Ovary (tissue), 3 donors: ENCODE results near the gene STX5.
"Not testable (repeated sequence)": the region's sequence is repeated elsewhere in the genome, so short reads cannot be mapped to it uniquely, and the experiment has no call there.

Source experiments
- CTCF ChIP-seq, 3 donors: fragments of 450-650 bp in 2 of 3; fragments of 200-600 bp in 1 of 3; IDR thresholded peaks; one replicate each; pipeline versions ENCODE4 v1.5.1 to v1.8.0; 2016 to 2022; ENCODE audit warnings: antibody characterized with exemption in 3 of 3, mild to moderate bottlenecking in 1 of 3
- EP300 ChIP-seq: sonication (generic); formaldehyde crosslinking; IDR thresholded peaks from one replicate; pipeline ENCODE4 v1.6.1; 2017; ENCODE audit warnings: antibody characterized with exemption
- POLR2A ChIP-seq: fragments of 450-650 bp; IDR thresholded peaks from one replicate; pipeline ENCODE4 v1.6.1; 2017; ENCODE audit warnings: antibody characterized with exemption, mild to moderate bottlenecking, moderate library complexity
- donor health status: DM: no; HTN: no; CAD: no.

- TF ChIP-seq CTCF (IDR thresholded peaks at IDR 0.05); POLR2A; EP300: not testable (repeated sequence)
Observed at GRCh38 chr11:62859281-62859703, 27.4 kb upstream of the STX5 start.
